Testis (tissue), 2 donors: Measurements from ENCODE around the gene GSAP.

Experiments used
- POLR2A ChIP-seq: fragments of 450-650 bp; IDR thresholded peaks from one replicate; pipeline ENCODE4 v1.6.1; 2017; ENCODE audit warnings: antibody characterized with exemption, mild to moderate bottlenecking, moderate library complexity
- TF ChIP-seq, protein P1 (sequence below), 3 experiments: fragments of 450-650 bp in 2 of 3; fragments of 200-600 bp in 1 of 3; sonication (generic) in 1 of 3; IDR thresholded peaks; one replicate each; pipeline ENCODE4 v1.5.1; 2016 to 2019; ENCODE audit warnings: antibody characterized with exemption in 3 of 3, mild to moderate bottlenecking in 2 of 3, moderate library complexity in 1 of 3

DNA sequence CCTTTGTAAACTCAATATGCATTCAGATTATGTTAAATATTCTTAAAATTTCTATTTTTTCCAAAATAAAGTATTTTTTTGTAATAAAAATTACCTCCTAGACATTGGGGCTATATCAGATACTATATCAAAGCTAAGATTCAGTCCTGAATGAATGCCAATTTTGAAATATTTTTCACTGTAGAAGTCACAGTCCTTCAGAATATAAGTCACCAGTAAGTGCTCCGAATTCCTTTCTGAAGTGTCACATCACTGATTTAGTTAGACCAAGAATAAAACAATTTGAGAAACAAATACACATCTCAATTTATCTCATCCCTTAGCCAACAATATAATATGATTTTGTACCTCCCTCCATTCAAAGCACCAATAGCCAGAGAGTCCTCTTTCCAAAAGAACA, 33.9 kb upstream of the GSAP start:
- TF ChIP-seq, protein P1, sequence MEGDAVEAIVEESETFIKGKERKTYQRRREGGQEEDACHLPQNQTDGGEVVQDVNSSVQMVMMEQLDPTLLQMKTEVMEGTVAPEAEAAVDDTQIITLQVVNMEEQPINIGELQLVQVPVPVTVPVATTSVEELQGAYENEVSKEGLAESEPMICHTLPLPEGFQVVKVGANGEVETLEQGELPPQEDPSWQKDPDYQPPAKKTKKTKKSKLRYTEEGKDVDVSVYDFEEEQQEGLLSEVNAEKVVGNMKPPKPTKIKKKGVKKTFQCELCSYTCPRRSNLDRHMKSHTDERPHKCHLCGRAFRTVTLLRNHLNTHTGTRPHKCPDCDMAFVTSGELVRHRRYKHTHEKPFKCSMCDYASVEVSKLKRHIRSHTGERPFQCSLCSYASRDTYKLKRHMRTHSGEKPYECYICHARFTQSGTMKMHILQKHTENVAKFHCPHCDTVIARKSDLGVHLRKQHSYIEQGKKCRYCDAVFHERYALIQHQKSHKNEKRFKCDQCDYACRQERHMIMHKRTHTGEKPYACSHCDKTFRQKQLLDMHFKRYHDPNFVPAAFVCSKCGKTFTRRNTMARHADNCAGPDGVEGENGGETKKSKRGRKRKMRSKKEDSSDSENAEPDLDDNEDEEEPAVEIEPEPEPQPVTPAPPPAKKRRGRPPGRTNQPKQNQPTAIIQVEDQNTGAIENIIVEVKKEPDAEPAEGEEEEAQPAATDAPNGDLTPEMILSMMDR (IDR thresholded peaks at IDR 0.05): no peak
- TF ChIP-seq POLR2A: no peak
